Body of pancreas (tissue), 4 donors: ENCODE results near the gene TMBIM1. TPM values are rescaled to one million over a fixed set of nuclear protein-coding genes. Genes with fewer than 3 reads are reported as not detected.

ENCODE experiments used
- ATAC-seq: fragments of 150-250 bp; one replicate; pipeline ENCODE4 v1.9.1; 2016
- DNase-seq, 4 donors: peaks; one replicate each; pipeline ENCODE4 v3.0.0-alpha.2; 2019
- H3K27ac ChIP-seq, 4 donors: fragments of 200-600 bp; sonication (generic); 1 replicate in 3 of 4; 2 replicates in 1 of 4; pipeline versions ENCODE4 v1.5.1 to v1.6.1; 2016 to 2019; ENCODE audit warnings: mild to moderate bottlenecking in 1 of 4, mixed read lengths in 1 of 4, moderate library complexity in 1 of 4
- H3K27me3 ChIP-seq, 2 donors: fragments of 200-600 bp; sonication (generic); one replicate each; pipeline ENCODE4 v1.6.0; 2016; ENCODE audit warnings: mild to moderate bottlenecking in 1 of 2
- H3K36me3 ChIP-seq, 2 donors: fragments of 200-600 bp; sonication (generic); replicated peaks in 1 of 2; 2 replicates each; pipeline ENCODE4 v1.5.1; 2016; ENCODE audit warnings: low read depth in 2 of 2; ENCODE audit not compliant: insufficient read depth in 1 of 2
- H3K4me1 ChIP-seq: fragments of 200-600 bp; sonication (generic); one replicate; pipeline ENCODE4 v1.6.0; 2016
- H3K4me3 ChIP-seq, 2 donors: fragments of 200-600 bp; sonication (generic); 1 replicate in 1 of 2; 2 replicates in 1 of 2; pipeline ENCODE4 v1.5.1; 2016 to 2019
- H3K9me3 ChIP-seq, 3 donors: fragments of 200-600 bp; sonication (generic); 1 replicate in 2 of 3; 2 replicates in 1 of 3; pipeline ENCODE4 v1.5.1; 2016
- CTCF ChIP-seq, 7 experiments: fragments of 450-650 bp in 4 of 7; fragments of 200-600 bp in 3 of 7; sonication (generic) in 3 of 7; IDR thresholded peaks; one replicate each; pipeline ENCODE4 v1.5.1; 2016 to 2019; ENCODE audit warnings: antibody characterized with exemption in 7 of 7
- POLR2A ChIP-seq, 3 donors: fragments of 450-650 bp; IDR thresholded peaks; one replicate each; pipeline ENCODE4 v1.6.1; 2016; ENCODE audit warnings: antibody characterized with exemption in 3 of 3, mild to moderate bottlenecking in 2 of 3
- WGBS, 2 donors: methylation state at CpG; one replicate each; pipeline ENCODE4 v1.1.5; 2017; 5-methylcytosine and 5-hydroxymethylcytosine counted together
- intact Hi-C: fragments of 100-400 bp; cut with DNase I; formaldehyde crosslinking; loops from one replicate; pipeline ENCODE4 v1.15.1; 2023
- total RNA-seq, 2 donors: library from RNA; depleted of rRNA; stranded (reverse); fragments of >200 nt; gene quantifications; one replicate each; pipeline ENCODE4 v1.1.0, GENCODE V29; 2016

The TMBIM1 gene
- total RNA-seq, 2 donors from 2014 or later = 125 to 148 TPM

GRCh38 chr2:218252509-218253231, 39.6 kb downstream of the TMBIM1 start:
- TF ChIP-seq POLR2A (IDR thresholded peaks at IDR 0.05) (no peak), CTCF (IDR thresholded peaks at IDR 0.05) (no peak)
- ATAC-seq (no peak), DNase-seq (no peak)
- H3K27me3 ChIP-seq = no peaks in the 10 kb centered on the region
- H3K4me1 ChIP-seq = peaks cover 6% of the 10 kb centered on the region
- H3K27ac ChIP-seq = no peak overlapping the region
- peaks cover 0 to 44% of the 10 kb centered on the region in 2 donors for H3K36me3 ChIP-seq
- intact Hi-C loops = no loop called here
- WGBS, 2 donors = 75% methylated on average over 6 to 7 of the region's 7 CpGs
- H3K9me3 ChIP-seq = no peaks in the 10 kb centered on the region
- H3K4me3 ChIP-seq = no peak overlapping the region

GRCh38 chr2:218249691-218250090, 42.6 kb downstream of the TMBIM1 start:
- intact Hi-C loops = no loop called here
- ATAC-seq = no peak
- no peak for DNase-seq
- H3K9me3 ChIP-seq = no peaks in the 10 kb centered on the region
- no peaks in the 10 kb centered on the region for H3K4me1 ChIP-seq
- 88 to 96% methylated on average over 13 of the region's 13 CpGs for WGBS, 2 donors
- peaks cover 0 to 52% of the 10 kb centered on the region in 2 donors for H3K36me3 ChIP-seq
- H3K4me3 ChIP-seq = no peak overlapping the region
- no peaks in the 10 kb centered on the region for H3K27me3 ChIP-seq
- TF ChIP-seq POLR2A (IDR thresholded peaks at IDR 0.05) = no peak
- TF ChIP-seq CTCF (IDR thresholded peaks at IDR 0.05) = no peak
- H3K27ac ChIP-seq = no peak overlapping the region

GRCh38 chr2:218245214-218245613, 47.1 kb downstream of the TMBIM1 start:
- no peak for ATAC-seq
- H3K27ac ChIP-seq = no peak overlapping the region
- no peak for DNase-seq
- H3K4me1 ChIP-seq = no peaks in the 10 kb centered on the region
- no peaks in the 10 kb centered on the region for H3K27me3 ChIP-seq
- H3K36me3 ChIP-seq = peaks cover under 1 to 35% of the 10 kb centered on the region in 2 donors
- intact Hi-C loops = no loop called here
- no peak overlapping the region for H3K4me3 ChIP-seq
- 76 to 79% methylated on average over 5 of the region's 5 CpGs for WGBS, 2 donors
- no peak for TF ChIP-seq CTCF (IDR thresholded peaks at IDR 0.05)
- TF ChIP-seq POLR2A (IDR thresholded peaks at IDR 0.05) = no peak
- H3K9me3 ChIP-seq = no peaks in the 10 kb centered on the region

- DNase-seq (no peak), ATAC-seq (no peak)
- Histone ChIP-seq H3K4me1 (no peaks in the 10 kb centered on the region), H3K36me3 (peaks cover 6 to 31% of the 10 kb centered on the region in 2 donors), H3K9me3 (no peaks in the 10 kb centered on the region), H3K27me3 (no peaks in the 10 kb centered on the region), H3K4me3 (no peak overlapping the region), H3K27ac (no peak overlapping the region)
- 66 to 73% methylated on average over 2 of the region's 2 CpGs for WGBS, 2 donors
- TF ChIP-seq POLR2A (IDR thresholded peaks at IDR 0.05) (no peak), CTCF (IDR thresholded peaks at IDR 0.05) (no peak)
- intact Hi-C loops = no loop called here
These were observed 47.6 kb downstream of the TMBIM1 start for GRCh38 chr2:218244665-218245064.

GRCh38 chr2:218244204-218244603, 48.1 kb downstream of the TMBIM1 start:
- Histone ChIP-seq H3K36me3 (peaks cover 10 to 27% of the 10 kb centered on the region in 2 donors), H3K9me3 (no peaks in the 10 kb centered on the region), H3K4me3 (no peak overlapping the region), H3K27ac (no peak overlapping the region), H3K4me1 (no peaks in the 10 kb centered on the region), H3K27me3 (no peaks in the 10 kb centered on the region)
- ATAC-seq = no peak
- TF ChIP-seq POLR2A (IDR thresholded peaks at IDR 0.05) (no peak), CTCF (IDR thresholded peaks at IDR 0.05) (no peak)
- no peak for DNase-seq
- 41 to 61% methylated on average over 1 of the region's 1 CpG for WGBS, 2 donors
- intact Hi-C loops = no loop called here
